HG03521 (cell line): ENCODE data around the gene LSAMP.

Experiments
- ATAC-seq: cut with Tn5 transposase; IDR thresholded peaks from one replicate; pipeline ENCODE4 v1.9.1; 2021; ENCODE audit warnings: mild to moderate bottlenecking, moderate library complexity; ENCODE audit not compliant: unreplicated experiment

The LSAMP gene

GRCh38 chr3:116432795-116433194 lies 12.5 kb downstream of the LSAMP start:
- ATAC-seq, result no peak

- ATAC-seq, result no peak
These were observed 15.6 kb downstream of the LSAMP start for GRCh38 chr3:116429479-116430269.

GRCh38 chr3:116426036-116426435 lies 19.3 kb downstream of the LSAMP start:
- ATAC-seq, result no peak

GRCh38 chr3:116425126-116425525 lies 20.2 kb downstream of the LSAMP start:
- ATAC-seq, result no peak

GRCh38 chr3:116423945-116424344 lies 21.3 kb downstream of the LSAMP start:
- no peak for ATAC-seq

- ATAC-seq, result no peak
These were observed 21.9 kb downstream of the LSAMP start for GRCh38 chr3:116423374-116423773.

- no peak for ATAC-seq
These were observed 28.1 kb downstream of the LSAMP start for GRCh38 chr3:116417151-116417550.

- ATAC-seq, result no peak
These were observed 32.0 kb downstream of the LSAMP start for GRCh38 chr3:116413319-116413718.

- ATAC-seq, result no peak
These were observed 36.8 kb downstream of the LSAMP start for GRCh38 chr3:116408473-116408872.

- no peak for ATAC-seq
These were observed 40.1 kb downstream of the LSAMP start for GRCh38 chr3:116405231-116405630.

- no peak for ATAC-seq
These were observed 45.5 kb downstream of the LSAMP start for GRCh38 chr3:116399701-116400226.

- ATAC-seq, result no peak
These were observed 50.9 kb downstream of the LSAMP start for GRCh38 chr3:116394365-116394764.

- ATAC-seq, result no peak
These were observed 52.1 kb downstream of the LSAMP start for GRCh38 chr3:116393199-116393598.

GRCh38 chr3:116392291-116392690 lies 53.0 kb downstream of the LSAMP start:
- no peak for ATAC-seq

GRCh38 chr3:116391296-116392201 lies 53.7 kb downstream of the LSAMP start:
- ATAC-seq, result no peak

GRCh38 chr3:116390318-116390717 lies 55.0 kb downstream of the LSAMP start:
- ATAC-seq, result no peak

GRCh38 chr3:116388867-116389385 lies 56.4 kb downstream of the LSAMP start:
- ATAC-seq, result no peak

GRCh38 chr3:116386168-116386567 lies 59.1 kb downstream of the LSAMP start:
- no peak for ATAC-seq

GRCh38 chr3:116384717-116385116 lies 60.6 kb downstream of the LSAMP start:
- no peak for ATAC-seq

GRCh38 chr3:116378077-116378476 lies 67.2 kb downstream of the LSAMP start:
- ATAC-seq, result no peak

- ATAC-seq, result no peak
These were observed 70.4 kb downstream of the LSAMP start for GRCh38 chr3:116374901-116375300.
